Right cardiac atrium (tissue), 5 donors: Measurements from ENCODE around the gene STEAP1B. TPM values are rescaled to one million over a fixed set of nuclear protein-coding genes. Genes with fewer than 3 reads are reported as not detected.

Experiments
- ATAC-seq, 2 donors: fragments of 200-7000 bp; cut with Tn5 transposase; one replicate each; pipeline versions ENCODE4 v1.8.0 to v1.9.1; 2020; ENCODE audit warnings: moderate library complexity in 2 of 2, mild to moderate bottlenecking in 1 of 2
- DNase-seq, 3 donors: peaks; one replicate each; pipeline ENCODE4 v3.0.0-alpha.2; 2020
- H3K27ac ChIP-seq: one replicate; pipeline ENCODE4 v1.5.1; 2013; ENCODE audit warnings: mild to moderate bottlenecking, low read length, control low read depth, moderate library complexity
- H3K27me3 ChIP-seq: one replicate; pipeline ENCODE4 v1.6.1; 2013; ENCODE audit not compliant: control insufficient read depth, insufficient read depth
- H3K4me1 ChIP-seq: one replicate; pipeline ENCODE4 v1.6.1; 2013; ENCODE audit warnings: low read length; ENCODE audit not compliant: control insufficient read depth, insufficient read depth
- H3K4me3 ChIP-seq: one replicate; pipeline ENCODE4 v1.5.1; 2013; ENCODE audit warnings: low read length, control low read depth
- H3K9me3 ChIP-seq: one replicate; pipeline ENCODE4 v1.6.1; 2013; ENCODE audit warnings: low read length; ENCODE audit not compliant: control insufficient read depth
- WGBS: extraction: QIAGEN DNeasy Blood & Tissue Kit; methylation state at CpG from one replicate; pipeline ENCODE4 v1.1.7; 2013; 5-methylcytosine and 5-hydroxymethylcytosine counted together
- intact Hi-C, 4 donors: fragments of 100-400 bp; cut with DNase I; formaldehyde crosslinking; loops; one replicate each; pipeline versions ENCODE4 v1.11.0 to v1.14.0; 2022 to 2023
- polyA plus RNA-seq: library from polyadenylated mRNA; stranded (reverse); fragments of 200-250 nt; gene quantifications from one replicate; pipeline ENCODE4 v1.2.3, GENCODE V29; 2013
- total RNA-seq, 4 donors: library from RNA; stranded (reverse); fragmentation: NEBNext Ultra II Directional; extraction: Animal tissue kit (Norgen Biotek cat#: 25700); gene quantifications; one replicate each; pipeline ENCODE4 v1.2.1, GENCODE V29; 2021
- donor health status: healthy with polysubstance abuse.
- donor health status: DM: no; HTN: yes; CAD: no.
- donor health status: DM: no; HTN: no; CAD: no.
- donor health status: DM: no; HTN: yes; CAD: no; lungs with severe emphysema.
- donor health status: DM: yes; HTN: yes; CAD: no.

STEAP1B gene
- total and polyA plus RNA-seq, 5 donors: 0.36 to 1.1 (median 0.67) TPM

GRCh38 chr7:22417349-22417748 lies 82.6 kb downstream of the STEAP1B start:
- intact Hi-C loops: no loop called here
- H3K27ac ChIP-seq: no peak overlapping the region
- no peaks in the 10 kb centered on the region for H3K4me1 ChIP-seq
- 79% methylated on average over 2 of the region's 2 CpGs for WGBS
- ATAC-seq (no peak), DNase-seq (no peak)
- H3K9me3 ChIP-seq: no peaks in the 10 kb centered on the region
- H3K4me3 ChIP-seq: no peak overlapping the region
- H3K27me3 ChIP-seq: no peaks in the 10 kb centered on the region

GRCh38 chr7:22414424-22414823 lies 85.6 kb downstream of the STEAP1B start:
- no peak for ATAC-seq
- intact Hi-C loops: no loop called here
- Histone ChIP-seq H3K4me3 (no peak overlapping the region), H3K4me1 (no peaks in the 10 kb centered on the region), H3K27ac (no peak overlapping the region), H3K27me3 (no peaks in the 10 kb centered on the region), H3K9me3 (no peaks in the 10 kb centered on the region)
- DNase-seq: no peak
- WGBS: 78% methylated on average over 2 of the region's 2 CpGs

GRCh38 chr7:22413211-22413610 lies 86.8 kb downstream of the STEAP1B start:
- intact Hi-C loops: no loop called here
- no peak for ATAC-seq
- WGBS: 86% methylated on average over 2 of the region's 2 CpGs
- no peak overlapping the region for H3K4me3 ChIP-seq
- no peaks in the 10 kb centered on the region for H3K4me1 ChIP-seq
- no peaks in the 10 kb centered on the region for H3K27me3 ChIP-seq
- H3K9me3 ChIP-seq: no peaks in the 10 kb centered on the region
- no peak for DNase-seq
- no peak overlapping the region for H3K27ac ChIP-seq

GRCh38 chr7:22411977-22412693 lies 87.9 kb downstream of the STEAP1B start:
- ATAC-seq: no peak
- H3K27ac ChIP-seq: no peak overlapping the region
- no peaks in the 10 kb centered on the region for H3K4me1 ChIP-seq
- H3K27me3 ChIP-seq: no peaks in the 10 kb centered on the region
- H3K9me3 ChIP-seq: no peaks in the 10 kb centered on the region
- H3K4me3 ChIP-seq: no peak overlapping the region
- WGBS: 83% methylated on average over 4 of the region's 4 CpGs
- DNase-seq: no peak
- intact Hi-C loops: no loop called here

- DNase-seq (no peak), ATAC-seq (no peak)
- intact Hi-C loops: no loop called here
- Histone ChIP-seq H3K27me3 (no peaks in the 10 kb centered on the region), H3K4me1 (peaks cover 2% of the 10 kb centered on the region), H3K4me3 (no peak overlapping the region), H3K9me3 (peaks cover 2% of the 10 kb centered on the region), H3K27ac (no peak overlapping the region)
- WGBS: 96% methylated on average over 4 of the region's 4 CpGs
Measured at GRCh38 chr7:22406715-22407114, 93.3 kb downstream of the STEAP1B start.

GRCh38 chr7:22404421-22405023 lies 95.5 kb downstream of the STEAP1B start:
- peaks cover 2% of the 10 kb centered on the region for H3K4me1 ChIP-seq
- WGBS: 84% methylated on average over 3 of the region's 3 CpGs
- intact Hi-C loops: no loop called here
- no peak overlapping the region for H3K27ac ChIP-seq
- no peak for ATAC-seq
- DNase-seq: no peak
- H3K27me3 ChIP-seq: no peaks in the 10 kb centered on the region
- H3K9me3 ChIP-seq: peaks cover 2% of the 10 kb centered on the region
- H3K4me3 ChIP-seq: no peak overlapping the region

GRCh38 chr7:22403344-22403743 lies 96.6 kb downstream of the STEAP1B start:
- DNase-seq (no peak), ATAC-seq (no peak)
- peaks cover 2% of the 10 kb centered on the region for H3K4me1 ChIP-seq
- H3K27ac ChIP-seq: no peak overlapping the region
- WGBS: 94% methylated on average over 2 of the region's 2 CpGs
- no peak overlapping the region for H3K4me3 ChIP-seq
- no peaks in the 10 kb centered on the region for H3K27me3 ChIP-seq
- peaks cover 2% of the 10 kb centered on the region for H3K9me3 ChIP-seq
- intact Hi-C loops: no loop called here

GRCh38 chr7:22402250-22402649 lies 97.7 kb downstream of the STEAP1B start:
- no peak overlapping the region for H3K4me3 ChIP-seq
- WGBS: 78% methylated on average over 2 of the region's 2 CpGs
- ATAC-seq: no peak
- no peak for DNase-seq
- no peaks in the 10 kb centered on the region for H3K27me3 ChIP-seq
- peaks cover 2% of the 10 kb centered on the region for H3K9me3 ChIP-seq
- H3K4me1 ChIP-seq: peaks cover 2% of the 10 kb centered on the region
- no peak overlapping the region for H3K27ac ChIP-seq
- intact Hi-C loops: no loop called here

- Histone ChIP-seq H3K4me1 (peaks cover 2% of the 10 kb centered on the region), H3K27me3 (no peaks in the 10 kb centered on the region), H3K9me3 (peaks cover 2% of the 10 kb centered on the region), H3K4me3 (no peak overlapping the region), H3K27ac (no peak overlapping the region)
- DNase-seq (no peak), ATAC-seq (no peak)
- intact Hi-C loops: no loop called here
- WGBS: 82% methylated on average over 3 of the region's 3 CpGs
Measured at GRCh38 chr7:22400936-22401553, 98.9 kb downstream of the STEAP1B start.

GRCh38 chr7:22400150-22400814 lies 99.7 kb downstream of the STEAP1B start:
- ATAC-seq: no peak
- H3K4me1 ChIP-seq: peaks cover 2% of the 10 kb centered on the region
- intact Hi-C loops: no loop called here
- no peaks in the 10 kb centered on the region for H3K27me3 ChIP-seq
- no peak for DNase-seq
- no peak overlapping the region for H3K4me3 ChIP-seq
- peaks cover 2% of the 10 kb centered on the region for H3K9me3 ChIP-seq
- H3K27ac ChIP-seq: no peak overlapping the region
- WGBS: 77% methylated on average over 10 of the region's 10 CpGs

- ATAC-seq (no peak), DNase-seq (no peak)
- no peak overlapping the region for H3K27ac ChIP-seq
- H3K4me3 ChIP-seq: no peak overlapping the region
- intact Hi-C loops: no loop called here
- H3K9me3 ChIP-seq: peaks cover 2% of the 10 kb centered on the region
- no peaks in the 10 kb centered on the region for H3K27me3 ChIP-seq
- H3K4me1 ChIP-seq: peaks cover 2% of the 10 kb centered on the region
- 72% methylated on average over 2 of the region's 2 CpGs for WGBS
Measured at GRCh38 chr7:22399546-22399945, 100.4 kb downstream of the STEAP1B start.
